ENCODE data around the gene HS1BP3.

HS1BP3 gene

DNA sequence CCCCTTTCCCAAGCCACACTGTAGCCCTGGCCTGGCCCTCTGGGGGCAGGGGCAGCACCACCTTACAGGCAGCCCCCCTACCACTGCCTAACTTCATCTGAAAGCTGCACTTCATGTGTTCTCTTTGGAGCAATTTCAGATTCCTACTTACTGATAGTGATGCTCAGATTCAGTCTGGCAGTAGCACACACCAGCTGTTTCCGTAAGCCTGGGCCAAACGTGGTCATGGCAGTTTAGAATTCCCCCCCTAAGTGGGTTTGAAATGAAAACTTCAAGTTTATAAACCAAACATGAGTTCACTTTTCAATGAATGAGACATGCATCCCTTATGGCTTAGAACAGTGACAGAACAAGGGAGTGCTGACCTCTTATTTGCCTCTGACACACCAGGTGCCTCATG is 45.5 kb upstream of the HS1BP3 start:
- no peaks in the 10 kb centered on the region for H3F3A ChIP-seq (ENCODE audit: control insufficient read depth, insufficient read depth)
- no peaks in the 10 kb centered on the region for H3K9me3 ChIP-seq (ENCODE audit: control insufficient read depth, insufficient read depth, low read length)
- no peaks in the 10 kb centered on the region for H3K27me3 ChIP-seq (ENCODE audit: control insufficient read depth, low read length)
- H3K79me2 ChIP-seq (ENCODE audit: control insufficient read depth, low read length): no peaks in the 10 kb centered on the region
- peaks cover 9% of the 10 kb centered on the region for H3K4me1 ChIP-seq (ENCODE audit: control insufficient read depth, low read length)
- H4K20me1 ChIP-seq (ENCODE audit: control insufficient read depth, insufficient read depth, low read depth, low read length): no peaks in the 10 kb centered on the region
- peaks cover 20% of the 10 kb centered on the region for H3K36me3 ChIP-seq (ENCODE audit: control insufficient read depth, low read length)
- H3K4me2 ChIP-seq (ENCODE audit: low read length): no peak overlapping the region
- TF ChIP-seq, protein P1, sequence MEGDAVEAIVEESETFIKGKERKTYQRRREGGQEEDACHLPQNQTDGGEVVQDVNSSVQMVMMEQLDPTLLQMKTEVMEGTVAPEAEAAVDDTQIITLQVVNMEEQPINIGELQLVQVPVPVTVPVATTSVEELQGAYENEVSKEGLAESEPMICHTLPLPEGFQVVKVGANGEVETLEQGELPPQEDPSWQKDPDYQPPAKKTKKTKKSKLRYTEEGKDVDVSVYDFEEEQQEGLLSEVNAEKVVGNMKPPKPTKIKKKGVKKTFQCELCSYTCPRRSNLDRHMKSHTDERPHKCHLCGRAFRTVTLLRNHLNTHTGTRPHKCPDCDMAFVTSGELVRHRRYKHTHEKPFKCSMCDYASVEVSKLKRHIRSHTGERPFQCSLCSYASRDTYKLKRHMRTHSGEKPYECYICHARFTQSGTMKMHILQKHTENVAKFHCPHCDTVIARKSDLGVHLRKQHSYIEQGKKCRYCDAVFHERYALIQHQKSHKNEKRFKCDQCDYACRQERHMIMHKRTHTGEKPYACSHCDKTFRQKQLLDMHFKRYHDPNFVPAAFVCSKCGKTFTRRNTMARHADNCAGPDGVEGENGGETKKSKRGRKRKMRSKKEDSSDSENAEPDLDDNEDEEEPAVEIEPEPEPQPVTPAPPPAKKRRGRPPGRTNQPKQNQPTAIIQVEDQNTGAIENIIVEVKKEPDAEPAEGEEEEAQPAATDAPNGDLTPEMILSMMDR (IDR thresholded peaks at IDR 0.05; ENCODE audit: low read depth, low read length, poor library complexity, severe bottlenecking): no peak
- no peak for TF ChIP-seq EZH2phosphoT487 (IDR thresholded peaks at IDR 0.05; ENCODE audit: borderline replicate concordance, low read length)
- no peaks in the 10 kb centered on the region for H3K9me2 ChIP-seq (replicated peaks; ENCODE audit: control insufficient read depth, low read length)
- H3K27ac ChIP-seq (ENCODE audit: low read depth, low read length): no peak overlapping the region
- H3K4me3 ChIP-seq (ENCODE audit: low read length): no peak overlapping the region

DNA sequence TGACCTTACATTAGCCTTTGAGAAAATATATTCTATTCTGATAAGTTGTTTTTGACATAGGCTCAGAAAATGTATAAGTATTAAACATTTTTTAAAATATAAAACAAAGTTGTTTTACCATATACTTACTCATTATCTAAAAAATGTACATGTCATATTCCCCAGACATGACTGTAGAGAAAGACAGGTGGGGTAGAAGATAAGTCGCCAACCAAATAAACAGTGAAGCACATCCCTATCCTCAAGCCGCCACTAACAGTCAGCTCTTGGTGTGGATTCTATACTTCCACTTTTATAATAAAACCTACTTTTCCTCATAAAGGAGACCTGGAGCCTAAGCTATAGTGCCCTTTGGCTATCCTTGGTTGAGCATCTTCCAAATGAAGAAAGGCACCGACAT is 42.4 kb upstream of the HS1BP3 start:
- no peak overlapping the region for H3K27ac ChIP-seq (ENCODE audit: low read depth, low read length)
- no peak overlapping the region for H3K4me3 ChIP-seq (ENCODE audit: low read length)
- no peaks in the 10 kb centered on the region for H3K9me3 ChIP-seq (ENCODE audit: control insufficient read depth, insufficient read depth, low read length)
- no peak overlapping the region for H3K4me2 ChIP-seq (ENCODE audit: low read length)
- no peaks in the 10 kb centered on the region for H3K4me1 ChIP-seq (ENCODE audit: control insufficient read depth, low read length)
- H3F3A ChIP-seq (ENCODE audit: control insufficient read depth, insufficient read depth): no peaks in the 10 kb centered on the region
- H3K36me3 ChIP-seq (ENCODE audit: control insufficient read depth, low read length): peaks cover 13% of the 10 kb centered on the region
- no peaks in the 10 kb centered on the region for H3K9me2 ChIP-seq (replicated peaks; ENCODE audit: control insufficient read depth, low read length)
- no peaks in the 10 kb centered on the region for H3K27me3 ChIP-seq (ENCODE audit: control insufficient read depth, low read length)
- no peaks in the 10 kb centered on the region for H3K79me2 ChIP-seq (ENCODE audit: control insufficient read depth, low read length)
- no peaks in the 10 kb centered on the region for H4K20me1 ChIP-seq (ENCODE audit: control insufficient read depth, insufficient read depth, low read depth, low read length)
- TF ChIP-seq, protein P1 (IDR thresholded peaks at IDR 0.05; ENCODE audit: low read depth, low read length, poor library complexity, severe bottlenecking): no peak
- no peak for TF ChIP-seq EZH2phosphoT487 (IDR thresholded peaks at IDR 0.05; ENCODE audit: borderline replicate concordance, low read length)

DNA sequence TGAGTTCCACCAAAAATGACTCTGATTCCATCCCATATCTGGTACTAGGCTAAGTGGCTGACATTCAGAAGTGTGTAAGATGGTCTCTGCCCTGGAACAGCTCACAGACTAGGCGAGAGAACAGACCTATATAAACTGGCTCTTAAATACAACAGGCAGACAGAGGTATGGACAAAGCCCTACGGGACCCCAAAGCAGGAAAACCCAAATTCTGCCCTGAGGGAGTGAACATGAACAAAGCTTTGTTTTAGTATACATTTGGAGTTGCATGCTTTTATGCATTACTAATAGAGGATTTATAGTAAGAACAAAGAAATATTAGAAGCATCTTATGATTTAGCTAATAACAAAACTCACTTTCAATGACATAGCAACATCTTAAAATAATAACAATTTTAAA is 41.2 kb upstream of the HS1BP3 start:
- Histone ChIP-seq H3K4me3 (ENCODE audit: low read length) (no peak overlapping the region), H3K27me3 (ENCODE audit: control insufficient read depth, low read length) (no peaks in the 10 kb centered on the region), H3K36me3 (ENCODE audit: control insufficient read depth, low read length) (peaks cover 16% of the 10 kb centered on the region), H3F3A (ENCODE audit: control insufficient read depth, insufficient read depth) (no peaks in the 10 kb centered on the region), H3K79me2 (ENCODE audit: control insufficient read depth, low read length) (no peaks in the 10 kb centered on the region), H3K9me2 (replicated peaks; ENCODE audit: control insufficient read depth, low read length) (no peaks in the 10 kb centered on the region), H3K4me2 (ENCODE audit: low read length) (no peak overlapping the region), H3K27ac (ENCODE audit: low read depth, low read length) (no peak overlapping the region), H4K20me1 (ENCODE audit: control insufficient read depth, insufficient read depth, low read depth, low read length) (no peaks in the 10 kb centered on the region), H3K9me3 (ENCODE audit: control insufficient read depth, insufficient read depth, low read length) (no peaks in the 10 kb centered on the region), H3K4me1 (ENCODE audit: control insufficient read depth, low read length) (no peaks in the 10 kb centered on the region)
- no peak for TF ChIP-seq EZH2phosphoT487 (IDR thresholded peaks at IDR 0.05; ENCODE audit: borderline replicate concordance, low read length)
- TF ChIP-seq, protein P1 (IDR thresholded peaks at IDR 0.05; ENCODE audit: low read depth, low read length, poor library complexity, severe bottlenecking): no peak

Measured in DOHH2 (cell line).